NK-92 (cell line): ENCODE measurements around the gene HOXC9.
"Not testable (repeated sequence)": the region's sequence is repeated elsewhere in the genome, so short reads cannot be mapped to it uniquely, and the experiment has no call there.

ENCODE experiments used
- DNase-seq: peaks from one replicate; lab custom pipeline; 2025; ENCODE audit not compliant: unreplicated experiment; lab: John Stamatoyannopoulos, UW

Gene HOXC9

DNA sequence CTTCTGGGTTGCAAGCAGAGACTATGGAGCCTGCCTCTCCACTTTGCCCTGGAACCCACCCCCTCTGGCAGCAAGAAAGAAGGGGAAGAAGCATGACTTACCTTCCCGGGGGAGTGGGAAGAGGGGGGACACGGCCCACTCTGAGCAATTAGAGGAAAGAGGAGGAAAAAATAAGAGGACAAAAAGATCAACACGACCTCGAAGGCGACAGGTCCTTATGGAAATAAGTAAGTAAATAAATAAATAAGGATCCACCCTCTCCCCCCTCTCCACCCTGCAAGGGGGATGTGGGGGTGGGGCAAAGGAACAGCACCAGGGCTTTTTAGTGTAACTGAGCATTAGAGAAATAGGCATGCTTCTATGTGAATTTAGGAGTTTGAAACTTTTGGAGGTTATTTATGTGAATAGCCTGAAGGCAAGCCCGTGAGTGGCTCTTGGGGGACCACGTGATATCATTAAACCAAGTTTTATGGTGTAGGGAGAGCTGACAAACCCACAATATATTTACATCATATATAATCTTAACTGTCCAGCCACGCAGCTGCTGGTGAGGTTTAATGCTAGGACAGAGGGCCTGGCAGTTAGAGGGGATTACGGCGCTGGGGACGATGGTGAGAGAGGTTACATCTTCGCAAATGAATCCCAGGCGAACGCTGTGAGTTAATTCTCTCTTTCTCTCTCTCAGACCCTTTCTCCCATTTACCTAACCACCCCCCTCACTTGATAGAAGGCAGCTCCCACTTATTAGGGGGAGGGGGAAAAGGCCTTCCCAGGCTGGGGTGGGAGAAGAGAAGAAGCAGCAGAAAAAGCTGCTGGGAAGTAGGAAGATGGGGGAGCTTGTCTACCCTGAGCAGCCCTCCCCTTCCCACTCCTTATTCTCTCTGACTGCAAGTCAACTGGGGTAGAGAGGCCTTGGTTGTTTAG is 37.7 kb downstream of the HOXC9 start:
- no peak for DNase-seq

DNA sequence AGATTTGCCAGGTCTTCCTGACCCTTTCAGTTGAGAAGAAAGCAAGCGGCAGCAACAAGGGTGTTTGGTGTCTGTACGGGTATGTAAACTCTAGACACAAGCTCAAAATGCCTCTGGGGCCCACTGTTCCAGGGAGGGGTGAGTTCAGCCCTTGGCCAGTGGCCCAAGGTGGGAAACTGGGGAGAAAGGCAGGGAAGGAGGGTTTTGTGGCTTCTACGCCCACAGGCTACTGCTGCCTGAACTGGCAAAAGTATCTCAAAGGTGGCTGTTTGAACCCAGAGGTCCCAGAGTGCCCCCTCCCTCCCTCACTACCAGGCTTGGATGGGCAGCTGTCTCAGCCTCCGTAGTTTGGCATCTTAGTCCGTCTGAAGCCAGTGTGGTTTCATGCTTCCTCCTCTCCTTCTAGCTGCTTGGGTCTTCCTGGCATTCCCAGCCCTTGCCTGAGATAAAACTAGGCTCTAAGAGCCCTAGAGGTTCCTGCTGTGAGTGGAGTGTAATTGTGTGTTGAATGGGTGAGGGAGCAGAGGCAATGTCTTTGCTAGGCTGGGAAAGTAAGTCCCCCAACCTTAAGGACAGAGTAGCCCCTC is 38.4 kb downstream of the HOXC9 start:
- no peak for DNase-seq

DNA sequence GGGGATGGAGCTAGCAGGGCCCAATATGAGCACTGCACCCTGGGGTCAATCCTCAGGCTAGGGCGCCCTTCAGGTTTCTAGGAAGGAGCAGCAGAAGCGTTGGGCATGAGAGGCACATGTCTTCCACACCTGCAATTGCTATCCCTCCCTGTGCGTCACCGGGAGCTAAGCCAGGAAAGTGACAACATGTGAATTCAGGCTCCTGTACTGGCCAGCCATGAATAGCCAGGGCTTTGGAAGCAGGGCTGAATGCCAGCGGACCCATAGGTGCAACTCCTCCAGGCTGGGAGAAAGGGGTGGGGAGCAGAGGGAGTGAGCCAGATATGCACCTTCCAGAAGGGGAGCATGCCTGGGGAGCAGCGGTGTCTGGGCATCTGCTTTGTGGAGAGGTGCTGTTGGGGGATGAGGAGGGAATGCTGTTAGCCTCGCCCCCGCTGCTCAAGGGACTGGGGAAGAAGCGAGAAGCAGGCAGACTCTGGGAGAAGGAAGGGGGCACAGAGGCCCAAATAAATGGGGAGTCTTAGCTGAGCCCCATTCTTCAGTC is 39.0 kb downstream of the HOXC9 start:
- DNase-seq = no peak

DNA sequence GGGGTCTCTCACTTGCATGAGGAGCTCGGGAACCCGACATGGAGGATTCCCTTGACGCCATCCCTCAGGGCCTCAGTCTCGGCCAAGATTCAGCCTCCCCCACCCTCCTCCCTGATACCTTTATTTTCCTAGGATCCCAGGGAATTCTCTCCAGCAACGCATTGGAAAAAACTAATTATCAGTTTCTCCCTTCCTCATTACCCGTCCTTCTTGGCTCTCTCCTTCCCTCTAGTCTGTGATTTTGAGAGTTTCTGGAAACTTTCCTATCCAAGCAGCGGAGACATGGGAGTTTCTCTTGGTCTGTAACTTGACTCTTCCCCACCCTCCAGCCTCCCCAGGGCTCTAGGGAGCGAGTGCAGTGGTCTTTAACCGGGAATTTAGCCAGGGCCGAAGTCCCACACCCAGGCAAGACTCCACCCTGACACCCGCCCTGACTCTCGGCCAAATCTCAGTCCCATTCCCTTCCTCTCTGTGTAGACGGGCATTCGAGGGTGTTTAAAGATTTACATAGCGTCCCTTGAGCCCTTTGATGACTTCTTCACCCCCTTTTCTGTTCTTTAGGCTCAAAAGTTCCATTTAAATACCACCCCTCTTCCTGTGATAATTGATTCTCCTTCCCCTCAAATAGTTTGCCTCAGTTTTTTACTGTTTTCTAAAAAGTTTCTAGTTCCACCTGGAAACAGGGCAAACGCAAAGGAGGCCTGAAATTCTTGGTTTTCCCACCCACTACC is 39.6 kb downstream of the HOXC9 start:
- no peak for DNase-seq

DNA sequence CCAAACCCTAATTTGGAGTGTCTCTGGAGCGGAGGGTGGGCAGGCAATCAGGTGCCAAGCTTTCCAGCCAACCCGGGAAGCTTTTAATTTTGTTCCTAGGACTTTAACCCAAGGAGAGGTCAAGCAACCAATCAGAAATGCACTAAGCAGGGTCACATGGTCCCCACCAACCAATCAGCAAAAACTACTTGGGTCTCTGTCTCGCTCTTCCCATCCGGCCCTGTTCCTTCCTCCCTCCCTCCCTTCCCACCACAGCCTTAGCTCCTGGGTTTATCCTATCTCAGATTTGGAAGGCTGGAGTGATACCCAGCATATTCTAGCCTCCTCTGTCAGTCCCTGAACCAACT is 40.2 kb downstream of the HOXC9 start:
- no peak for DNase-seq

DNA sequence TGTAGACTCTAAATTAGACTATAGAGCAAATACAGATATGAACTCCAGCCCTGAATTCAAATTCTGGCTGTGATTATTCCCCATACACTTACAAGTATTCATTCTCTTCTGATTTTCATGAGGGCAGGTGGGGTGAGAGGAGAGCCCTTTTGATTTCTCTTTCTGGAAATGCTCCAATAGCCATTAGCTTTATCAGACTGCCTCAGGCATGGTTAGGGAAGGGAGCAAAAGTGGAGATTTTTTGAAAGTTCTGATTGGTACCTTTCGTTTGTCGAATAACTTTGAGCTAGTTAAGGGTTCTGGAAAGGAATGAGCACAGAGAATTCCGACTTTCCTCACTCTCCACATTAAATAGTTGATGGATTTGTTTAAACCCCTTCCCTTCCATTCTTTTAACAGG is 40.7 kb downstream of the HOXC9 start:
- DNase-seq = no peak

DNA sequence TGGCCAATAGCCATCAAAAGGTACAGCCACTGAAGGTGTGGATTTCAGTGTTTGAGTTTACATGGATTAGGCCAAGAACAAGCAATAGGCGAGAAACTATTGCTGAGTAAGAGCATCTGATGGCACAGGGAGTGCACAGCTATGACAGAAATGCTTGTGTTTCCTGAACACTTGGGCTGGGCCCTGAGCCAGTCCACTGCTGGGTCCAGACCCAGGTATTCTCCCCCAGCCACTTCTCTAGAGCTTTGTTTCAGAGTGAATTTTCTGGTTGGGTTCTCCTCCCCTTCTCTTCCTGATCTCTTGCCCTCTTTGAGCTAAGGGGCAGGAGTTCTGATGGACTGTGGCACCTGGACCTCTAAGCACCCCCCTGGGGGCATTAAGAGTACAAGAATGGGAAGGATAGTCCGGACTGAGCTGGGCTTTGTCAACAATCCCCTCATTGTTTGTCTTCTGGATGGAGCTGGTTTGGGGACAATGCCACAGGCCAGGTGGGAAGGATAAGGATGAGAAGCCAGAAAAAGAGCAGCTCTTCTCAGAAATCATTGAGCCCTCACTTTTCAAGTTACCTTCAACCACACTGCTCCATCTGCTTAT is 41.2 kb downstream of the HOXC9 start:
- DNase-seq = no peak

DNA sequence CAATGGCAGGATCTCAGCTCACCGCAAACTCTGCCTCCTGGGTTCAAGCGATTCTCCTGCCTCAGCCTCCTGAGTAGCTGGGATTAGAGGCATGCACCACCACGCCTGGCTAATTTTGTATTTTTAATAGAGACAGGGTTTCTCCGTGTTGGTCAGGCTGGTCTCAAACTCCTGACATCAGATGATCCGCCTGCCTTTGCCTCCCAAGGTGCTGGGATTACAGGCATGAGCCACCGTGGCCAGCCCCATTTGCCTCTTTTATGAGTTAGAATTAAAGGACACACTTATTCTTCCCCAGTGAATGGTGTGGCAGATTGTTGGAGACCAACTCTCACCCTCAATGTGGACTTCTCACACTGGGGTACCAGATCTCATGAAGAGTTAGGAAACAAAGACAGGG is 42.1 kb downstream of the HOXC9 start:
- not testable (repeated sequence) for DNase-seq

DNA sequence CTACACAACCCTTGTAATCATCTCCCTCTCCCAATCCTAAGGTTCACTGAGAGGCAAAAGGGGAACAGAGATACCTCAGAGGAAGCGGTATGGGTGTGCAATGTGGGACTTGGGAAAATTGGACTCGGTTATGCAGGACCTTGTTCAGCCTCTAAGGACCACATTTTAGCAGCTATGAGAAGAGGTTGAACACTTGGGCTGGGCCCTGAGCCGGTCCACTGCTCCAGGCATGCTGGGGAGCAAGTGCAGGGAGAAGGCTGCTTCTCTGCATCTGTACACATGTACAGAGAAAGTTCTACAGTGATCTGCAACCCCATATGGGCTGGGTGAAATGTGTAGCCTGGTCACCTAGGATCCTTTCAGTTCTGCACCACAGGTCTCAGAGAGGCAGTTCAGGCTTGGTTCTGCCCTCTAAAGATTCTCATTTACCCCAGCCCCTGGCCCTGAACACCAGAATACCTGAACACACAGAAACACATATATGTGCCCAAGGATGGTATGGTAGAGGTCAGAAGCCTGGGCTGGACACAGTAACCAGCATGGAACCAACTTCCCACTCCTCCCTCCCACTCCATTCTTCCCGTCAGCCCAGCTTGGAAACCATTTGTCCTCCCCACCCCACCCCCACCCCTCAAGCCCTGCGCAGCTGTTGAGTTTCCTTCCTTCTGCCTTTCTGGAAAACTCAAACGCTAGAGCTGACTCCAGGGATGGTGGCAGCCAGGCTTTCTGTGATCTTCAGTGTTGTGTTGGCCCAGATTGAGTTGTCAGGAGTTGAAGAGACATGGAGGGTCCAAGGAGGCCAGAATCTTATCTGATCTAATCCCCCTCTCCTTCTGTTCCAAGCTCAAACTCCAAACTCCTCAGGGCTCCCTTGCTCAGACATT is 43.3 kb downstream of the HOXC9 start:
- no peak for DNase-seq

DNA sequence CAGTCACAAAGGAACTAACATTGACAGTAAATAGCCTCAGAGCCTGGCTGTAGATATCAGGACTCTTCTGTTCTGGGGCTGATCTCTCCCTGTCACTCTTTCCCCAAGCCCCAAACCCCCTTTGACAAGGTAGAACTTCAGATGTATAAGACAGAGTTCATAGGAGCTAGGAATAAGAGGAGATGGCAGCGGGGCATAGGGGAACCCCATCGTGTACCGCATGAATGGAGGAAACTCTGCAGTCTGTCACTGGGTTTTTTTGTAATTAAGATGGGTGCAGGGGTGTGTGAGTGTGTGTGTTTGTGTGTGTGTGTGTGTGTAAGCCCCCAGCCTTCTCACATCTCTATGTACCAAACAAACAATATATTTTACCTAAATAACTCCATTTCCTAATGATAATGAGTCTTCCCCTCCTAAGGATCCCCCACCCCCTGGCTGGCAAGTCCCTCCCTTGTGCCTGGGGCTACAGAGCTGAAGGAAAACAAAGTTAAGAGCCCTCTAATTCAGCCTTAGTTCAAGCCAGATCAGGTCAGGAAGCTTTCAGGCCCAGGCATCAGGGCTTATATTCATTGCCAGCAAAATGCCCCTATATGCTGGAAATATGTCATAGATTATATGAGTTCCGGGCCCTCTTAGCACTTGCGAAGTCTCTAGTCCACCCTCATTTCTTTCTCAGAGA is 44.6 kb downstream of the HOXC9 start:
- no peak for DNase-seq

DNA sequence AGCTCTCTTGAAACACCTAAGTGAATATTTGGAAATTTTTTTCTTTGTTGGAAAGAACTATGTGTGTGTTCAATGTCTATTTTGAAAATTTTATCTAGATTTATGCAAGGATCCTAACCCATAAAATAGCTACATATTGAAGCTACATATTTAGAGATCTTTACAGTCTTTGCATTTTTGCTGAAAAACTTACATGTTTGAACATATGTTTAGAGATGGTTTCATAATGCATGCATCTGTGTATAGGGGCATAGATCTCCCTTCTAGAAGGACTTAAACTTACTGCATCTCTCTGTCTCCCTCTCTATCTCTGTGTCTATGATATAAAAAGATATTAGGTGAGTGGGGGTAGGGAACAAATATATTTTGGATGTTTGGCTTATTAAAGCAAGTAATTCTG is 45.4 kb downstream of the HOXC9 start:
- no peak for DNase-seq

DNA sequence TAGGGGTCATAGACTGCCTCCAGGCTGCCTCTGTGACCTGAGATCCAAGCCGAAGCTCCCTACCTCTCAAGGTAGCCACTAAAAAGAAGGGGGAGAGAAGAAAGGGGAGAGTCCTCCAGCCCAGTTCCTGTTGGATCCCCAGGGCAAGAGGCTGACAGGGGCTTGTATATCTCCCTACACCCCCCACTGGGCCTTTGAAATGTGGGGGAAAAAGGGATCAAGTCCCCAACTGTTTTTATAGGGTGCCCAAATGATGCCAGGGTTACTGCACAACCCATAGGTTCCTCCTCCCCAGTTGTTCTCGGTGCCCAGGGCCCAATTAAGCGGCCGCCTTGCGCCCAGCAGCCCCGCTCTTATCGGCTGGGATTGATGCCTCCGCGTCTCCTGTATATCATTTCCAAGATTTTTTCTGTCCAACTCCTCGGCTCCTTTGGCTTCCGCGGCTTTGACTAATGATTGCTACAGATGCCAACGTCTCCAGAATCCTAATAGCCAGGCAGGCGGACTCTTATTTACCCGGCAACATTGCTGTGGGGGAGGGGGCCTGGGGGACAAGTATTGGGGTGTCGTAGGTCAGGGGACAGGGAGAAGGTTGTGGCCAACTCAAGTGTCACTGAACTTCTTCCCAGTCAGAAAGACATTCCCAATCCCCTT is 46.0 kb downstream of the HOXC9 start:
- no peak for DNase-seq

DNA sequence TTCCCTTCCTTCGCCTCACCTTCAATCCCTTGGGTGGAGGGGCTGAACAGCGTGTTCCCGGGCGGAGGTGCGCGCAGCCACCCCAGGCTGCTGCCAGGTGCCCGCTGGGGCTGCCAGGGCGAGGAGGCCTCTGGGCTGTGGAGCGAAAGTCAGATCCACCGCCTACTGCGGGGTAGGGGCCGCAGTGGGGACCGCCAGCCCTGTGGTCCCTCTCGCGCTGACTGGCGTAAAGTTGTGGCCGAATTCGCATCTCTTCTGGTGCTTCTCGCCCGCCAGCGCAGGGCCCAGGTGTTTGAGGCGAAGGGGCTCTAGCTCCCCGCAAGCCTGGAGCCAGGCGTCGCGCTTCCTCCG is 46.8 kb downstream of the HOXC9 start:
- no peak for DNase-seq

DNA sequence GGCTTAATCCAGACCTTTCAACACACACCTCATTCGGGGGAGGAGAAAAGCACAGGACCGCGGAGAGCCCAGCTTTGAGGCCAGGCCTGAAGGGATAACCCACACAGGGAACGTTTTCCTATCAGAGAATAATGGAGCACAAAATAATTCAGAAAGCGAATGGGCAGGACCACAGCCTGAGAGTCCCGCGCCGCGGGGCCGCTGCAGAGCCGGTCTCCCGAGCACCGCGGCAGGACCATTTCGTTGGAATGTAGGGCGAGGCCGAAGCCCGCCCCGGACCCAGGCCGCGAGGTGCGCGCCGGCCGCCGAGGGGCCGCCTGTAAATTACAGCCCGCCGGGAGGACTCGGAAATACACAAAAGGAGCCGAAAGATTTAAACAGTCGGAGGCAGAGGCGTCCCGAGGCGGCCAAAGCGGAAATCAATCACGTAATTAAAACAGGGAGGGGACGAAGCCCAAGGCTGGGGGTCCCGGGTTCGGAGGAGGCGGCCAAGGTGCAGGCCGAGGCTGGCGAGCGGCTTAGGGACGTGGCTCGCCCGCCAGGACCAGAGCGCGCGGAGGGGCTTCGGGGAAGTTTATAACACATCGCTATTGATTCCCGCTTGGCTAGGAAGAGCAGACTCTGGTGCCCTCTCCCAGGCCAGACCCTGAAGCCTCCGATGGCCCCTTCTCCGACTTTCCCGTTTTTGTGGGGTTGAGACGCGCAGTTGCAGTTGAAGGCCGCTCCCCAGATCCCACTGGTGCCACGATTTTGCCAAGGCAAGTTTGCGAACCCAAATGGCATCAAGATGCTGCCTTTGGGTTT is 47.4 kb downstream of the HOXC9 start:
- no peak for DNase-seq

DNA sequence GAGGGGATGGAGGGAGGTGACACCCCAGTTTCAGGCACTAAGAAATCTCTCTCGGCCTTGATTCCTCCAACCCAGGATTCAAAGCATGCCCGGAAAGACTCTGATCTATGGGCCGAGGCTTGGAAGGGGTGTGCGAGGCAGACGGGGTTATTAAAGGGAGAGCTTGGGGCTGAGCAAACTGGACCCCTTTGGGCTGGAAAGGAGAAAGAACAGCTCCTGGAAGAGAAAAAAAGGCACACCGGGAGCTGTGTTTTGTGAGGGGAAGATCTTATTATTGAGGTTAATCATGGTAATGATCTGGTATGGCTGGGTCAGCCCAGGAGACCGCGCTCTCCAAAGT is 48.0 kb downstream of the HOXC9 start:
- DNase-seq = no peak

DNA sequence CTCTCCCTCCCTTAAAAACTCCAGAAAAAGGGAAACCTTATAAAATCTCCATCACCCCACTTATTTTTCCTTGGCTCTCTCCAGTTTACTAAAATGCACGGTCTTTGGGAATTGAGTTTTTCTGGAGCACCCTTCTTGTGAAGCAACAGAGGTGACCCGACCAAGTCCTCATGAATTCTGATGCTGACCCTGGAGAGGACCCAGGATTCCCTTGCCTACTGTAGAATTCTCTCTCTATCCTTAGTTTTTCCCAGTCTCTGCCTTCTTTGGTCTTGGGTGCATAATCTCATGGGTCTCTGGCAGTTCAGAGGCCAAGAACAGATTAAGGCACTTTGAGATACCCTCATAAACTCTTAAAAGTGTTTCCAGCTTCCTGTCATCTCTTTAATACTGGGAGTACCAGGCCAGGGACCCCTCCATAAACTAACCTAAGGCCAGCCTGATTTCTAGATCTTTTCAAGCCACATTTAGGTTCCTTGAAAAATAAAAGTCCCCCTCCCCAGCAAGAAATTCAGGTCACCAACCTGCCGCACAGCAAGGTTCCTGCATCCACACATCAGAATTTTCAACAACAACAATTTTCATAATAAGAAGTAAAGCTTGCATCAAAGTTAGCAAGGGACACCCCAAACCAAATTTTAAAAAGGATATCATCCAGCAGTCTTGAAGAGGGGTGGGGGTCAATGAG is 48.6 kb downstream of the HOXC9 start:
- DNase-seq = no peak

DNA sequence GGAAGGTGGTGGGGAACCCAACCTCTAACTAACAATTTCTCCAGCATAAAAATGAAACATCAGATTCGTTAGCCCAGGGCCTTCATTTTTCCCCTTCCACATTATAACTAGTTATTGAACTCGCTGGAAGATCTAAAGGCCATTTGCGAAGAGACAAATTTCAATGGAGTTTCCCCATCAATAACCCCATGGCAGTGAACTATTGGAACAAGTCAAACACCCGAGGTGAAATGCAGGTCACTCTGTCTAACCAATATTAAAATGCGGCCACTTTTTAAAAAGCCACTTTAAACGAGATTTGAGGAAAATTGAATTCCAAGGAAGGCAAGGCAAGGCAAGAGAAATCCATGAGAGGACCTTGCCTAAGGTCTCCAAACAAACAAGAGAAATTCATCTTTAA is 49.1 kb downstream of the HOXC9 start:
- DNase-seq = no peak

DNA sequence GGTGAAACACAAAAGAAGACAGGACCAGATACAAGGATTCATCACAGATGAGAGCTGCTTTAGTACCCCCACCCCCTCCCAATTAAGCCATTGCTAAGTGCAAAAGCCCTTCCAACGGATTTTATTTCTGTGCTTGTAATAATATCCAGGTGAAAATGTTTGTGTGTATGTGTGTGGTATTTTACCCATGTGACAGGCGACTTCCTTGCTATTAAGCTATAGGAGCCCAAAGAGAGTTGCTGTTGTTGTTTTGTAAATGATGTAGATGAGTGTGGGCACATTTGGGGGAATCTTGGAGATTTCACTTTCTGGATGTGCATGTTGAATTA is 50.5 kb downstream of the HOXC9 start:
- no peak for DNase-seq
